Vagina (tissue), 2 donors: ENCODE data around the gene MLH3. TPM values are rescaled to one million over a fixed set of nuclear protein-coding genes. Genes with fewer than 3 reads are reported as not detected.

Experiments
- DNase-seq, 2 donors: peaks; one replicate each; pipeline ENCODE4 v3.0.0-alpha.2; 2017; ENCODE audit errors: extremely low spot score in 2 of 2
- H3K27ac ChIP-seq: fragments of 200-600 bp; sonication (generic); one replicate; pipeline ENCODE4 v1.5.1; 2019
- H3K27me3 ChIP-seq: fragments of 200-600 bp; sonication (generic); one replicate; pipeline ENCODE4 v1.5.1; 2019
- H3K36me3 ChIP-seq, 2 donors: fragments of 200-600 bp; sonication (generic); one replicate each; pipeline ENCODE4 v1.5.1; 2017 to 2019
- H3K4me1 ChIP-seq: fragments of 200-600 bp; sonication (generic); one replicate; pipeline ENCODE4 v1.5.1; 2019
- H3K4me3 ChIP-seq, 2 donors: fragments of 200-600 bp; sonication (generic); 1 replicate in 1 of 2; 2 replicates in 1 of 2; pipeline ENCODE4 v1.5.1; 2016 to 2019
- H3K9me3 ChIP-seq: fragments of 200-600 bp; sonication (generic); one replicate; pipeline ENCODE4 v1.5.1; 2019
- CTCF ChIP-seq, 3 experiments: fragments of 450-650 bp in 2 of 3; fragments of 200-600 bp in 1 of 3; sonication (generic) in 1 of 3; IDR thresholded peaks; one replicate each; pipeline ENCODE4 v1.5.1; 2017 to 2019; ENCODE audit warnings: antibody characterized with exemption in 3 of 3, mild to moderate bottlenecking in 2 of 3, moderate library complexity in 2 of 3
- POLR2A ChIP-seq, 2 donors: fragments of 450-650 bp; IDR thresholded peaks; one replicate each; pipeline ENCODE4 v1.6.1; 2017; ENCODE audit warnings: antibody characterized with exemption in 2 of 2, mild to moderate bottlenecking in 2 of 2, moderate library complexity in 2 of 2
- POLR2AphosphoS5 ChIP-seq, 2 donors: sonication (generic); formaldehyde crosslinking; IDR thresholded peaks; one replicate each; pipeline ENCODE4 v1.9.0; 2017; ENCODE audit warnings: antibody characterized with exemption in 2 of 2, mild to moderate bottlenecking in 2 of 2, low read depth in 1 of 2; ENCODE audit not compliant: insufficient read depth in 1 of 2
- intact Hi-C: fragments of 100-400 bp; cut with DNase I; formaldehyde crosslinking; loops from one replicate; pipeline ENCODE4 v1.15.1; 2023
- total RNA-seq: library from RNA; depleted of rRNA; stranded (reverse); fragments of >200 nt; gene quantifications from one replicate; pipeline ENCODE4 v1.2.3, GENCODE V29; 2016

MLH3 gene
- total RNA-seq, 1 donor from 2014 or later = 32.9 TPM

- Histone ChIP-seq H3K36me3 (peaks cover 0 to 50% of the 10 kb centered on the region in 2 donors), H3K4me3 (no peak overlapping the region), H3K4me1 (peaks cover 9% of the 10 kb centered on the region), H3K9me3 (no peaks in the 10 kb centered on the region), H3K27me3 (no peaks in the 10 kb centered on the region), H3K27ac (peak overlapping the region; percentile 60)
- DNase-seq = no peak
- no peak for TF ChIP-seq POLR2A (IDR thresholded peaks at IDR 0.05)
- TF ChIP-seq CTCF (IDR thresholded peaks at IDR 0.05) = no peak
- TF ChIP-seq POLR2AphosphoS5 (IDR thresholded peaks at IDR 0.05; ENCODE audit: insufficient read depth in 1 of 2, low read depth in 1 of 2) = no peak
- intact Hi-C loops = loop anchor here (5.0 kb wide), 1 partner anchor 37 kb away; no protein-coding TSS in a partner anchor
Observed at GRCh38 chr14:75010472-75011093, 40.7 kb downstream of the MLH3 start.

- Histone ChIP-seq H3K36me3 (peaks cover 0 to 57% of the 10 kb centered on the region in 2 donors), H3K27ac (no peak overlapping the region), H3K4me1 (peaks cover 23% of the 10 kb centered on the region), H3K9me3 (no peaks in the 10 kb centered on the region), H3K4me3 (no peak overlapping the region), H3K27me3 (no peaks in the 10 kb centered on the region)
- intact Hi-C loops = loop anchor here (10.0 kb wide), 1 partner anchor 54 kb away; the partner anchor contains the start of gene PGF
- no peak for DNase-seq
- TF ChIP-seq CTCF (IDR thresholded peaks at IDR 0.05) (no peak), POLR2AphosphoS5 (IDR thresholded peaks at IDR 0.05; ENCODE audit: insufficient read depth in 1 of 2, low read depth in 1 of 2) (no peak), POLR2A (IDR thresholded peaks at IDR 0.05) (no peak)
Observed at GRCh38 chr14:75009176-75009575, 42.1 kb downstream of the MLH3 start.

GRCh38 chr14:75005357-75005756 lies 45.9 kb downstream of the MLH3 start:
- no peaks in the 10 kb centered on the region for H3K27me3 ChIP-seq
- H3K27ac ChIP-seq = no peak overlapping the region
- peaks cover 0 to 49% of the 10 kb centered on the region in 2 donors for H3K36me3 ChIP-seq
- no peaks in the 10 kb centered on the region for H3K9me3 ChIP-seq
- TF ChIP-seq POLR2AphosphoS5 (IDR thresholded peaks at IDR 0.05; ENCODE audit: insufficient read depth in 1 of 2, low read depth in 1 of 2) (no peak), CTCF (IDR thresholded peaks at IDR 0.05) (no peak), POLR2A (IDR thresholded peaks at IDR 0.05) (no peak)
- H3K4me3 ChIP-seq = no peak overlapping the region
- no peak for DNase-seq
- H3K4me1 ChIP-seq = peaks cover 28% of the 10 kb centered on the region
- intact Hi-C loops = loop anchor here (10.0 kb wide), 1 partner anchor 51 kb away; the partner anchor contains the start of gene PGF

- H3K36me3 ChIP-seq = peaks cover 0 to 37% of the 10 kb centered on the region in 2 donors
- no peaks in the 10 kb centered on the region for H3K27me3 ChIP-seq
- no peak for DNase-seq
- peak overlapping the region; percentile 85 to 97 for H3K4me3 ChIP-seq
- H3K27ac ChIP-seq = peak overlapping the region; percentile 75
- peaks cover 28% of the 10 kb centered on the region for H3K4me1 ChIP-seq
- H3K9me3 ChIP-seq = no peaks in the 10 kb centered on the region
- TF ChIP-seq POLR2A (IDR thresholded peaks at IDR 0.05) (no peak), POLR2AphosphoS5 (IDR thresholded peaks at IDR 0.05; ENCODE audit: insufficient read depth in 1 of 2, low read depth in 1 of 2) (no peak), CTCF (IDR thresholded peaks at IDR 0.05) (no peak)
- intact Hi-C loops = loop anchor here (5.0 to 10.0 kb wide), 2 partner anchors 49 to 64 kb away; partner anchors contain the start of genes PGF and ZC2HC1C
Observed at GRCh38 chr14:75003250-75004027, 47.8 kb downstream of the MLH3 start.
